ENCODE results near the gene GRIA4. TPM values are rescaled to one million over a fixed set of nuclear protein-coding genes. Genes with fewer than 3 reads are reported as not detected.

Gene GRIA4
- 1 to 10 TPM in 1 of 4 donors, under 1 TPM in 3; 0.08 to 1.0 (median 0.76) TPM for total RNA-seq

- peak in 1 of 2 donors; percentile 84 for DNase-seq (ENCODE audit: low spot score in 2 of 2)
- TF ChIP-seq POLR2A (IDR thresholded peaks at IDR 0.05): no peak
- no peak for TF ChIP-seq CTCF (IDR thresholded peaks at IDR 0.05)
- WGBS, 2 donors: 1 to 2% methylated on average over 54 of the region's 54 CpGs
- intact Hi-C loops (cut with DNase I; ENCODE audit: low total_unique reads): no loop called here
- peak within 1 kb of the TSS; percentile 7 for H3K4me3 ChIP-seq (ENCODE audit: low read depth, poor library complexity, severe bottlenecking)
Measured at GRCh38 chr11:105609832-105610781, at the start of gene GRIA4. Gene GRIA4 (plus strand): TSS chr11:105610073. CDS start chr11:105610998, 925 bp downstream.

DNA sequence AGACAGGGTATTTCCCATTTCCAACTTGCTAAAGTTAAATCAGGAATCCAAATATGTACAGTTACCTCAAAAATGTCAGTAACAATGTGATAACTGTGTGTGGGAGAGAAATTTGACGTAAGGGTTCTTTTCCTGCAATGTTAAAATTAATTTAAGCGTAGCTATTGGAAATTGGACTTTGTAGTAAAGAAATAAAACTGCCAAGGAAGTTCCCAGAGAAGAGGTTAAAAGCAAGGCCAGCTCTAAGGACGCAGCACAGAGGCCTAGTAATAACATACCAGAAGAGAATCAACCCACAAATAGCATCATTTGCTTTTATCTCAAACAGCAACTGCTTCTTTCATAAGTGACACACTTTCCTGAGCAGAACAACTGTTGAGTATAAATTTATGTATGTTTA is 36.8 kb upstream of the GRIA4 start:
- no peak for DNase-seq (ENCODE audit: low spot score in 2 of 2)
- no peak for TF ChIP-seq CTCF (IDR thresholded peaks at IDR 0.05)
- TF ChIP-seq POLR2A (IDR thresholded peaks at IDR 0.05): no peak
- H3K4me3 ChIP-seq (ENCODE audit: low read depth, poor library complexity, severe bottlenecking): no peak overlapping the region
- WGBS, 2 donors: 77 to 81% methylated on average over 3 of the region's 3 CpGs
- intact Hi-C loops (cut with DNase I; ENCODE audit: low total_unique reads): no loop called here

DNA sequence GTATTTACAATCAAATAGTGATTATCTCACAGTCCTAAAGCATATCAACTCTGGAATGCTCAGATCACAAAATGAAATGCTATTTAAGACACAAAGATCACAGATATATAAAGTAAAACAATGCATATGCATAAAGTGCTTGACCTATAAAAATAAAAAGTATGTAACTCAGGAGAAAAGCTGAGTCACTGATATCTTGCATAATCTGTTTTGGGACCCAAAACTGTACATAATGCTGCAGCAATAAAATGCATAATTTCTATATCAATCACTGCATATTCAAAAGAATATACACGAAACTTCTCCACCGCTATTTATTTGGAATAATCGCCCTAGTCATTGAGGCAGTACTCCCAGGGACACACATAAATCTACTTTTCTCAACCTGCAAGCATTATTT is 34.9 kb upstream of the GRIA4 start:
- WGBS, 2 donors: 91 to 94% methylated on average over 3 of the region's 3 CpGs
- H3K4me3 ChIP-seq (ENCODE audit: low read depth, poor library complexity, severe bottlenecking): no peak overlapping the region
- intact Hi-C loops (cut with DNase I; ENCODE audit: low total_unique reads): no loop called here
- DNase-seq (ENCODE audit: low spot score in 2 of 2): no peak
- TF ChIP-seq CTCF (IDR thresholded peaks at IDR 0.05) (no peak), POLR2A (IDR thresholded peaks at IDR 0.05) (no peak)

GRCh38 chr11:105577641-105578040 is 32.2 kb upstream of the GRIA4 start:
- 75 to 88% methylated on average over 2 of the region's 2 CpGs for WGBS, 2 donors
- TF ChIP-seq CTCF (IDR thresholded peaks at IDR 0.05) (no peak), POLR2A (IDR thresholded peaks at IDR 0.05) (no peak)
- no peak overlapping the region for H3K4me3 ChIP-seq (ENCODE audit: low read depth, poor library complexity, severe bottlenecking)
- DNase-seq (ENCODE audit: low spot score in 2 of 2): no peak
- intact Hi-C loops (cut with DNase I; ENCODE audit: low total_unique reads): no loop called here

DNA sequence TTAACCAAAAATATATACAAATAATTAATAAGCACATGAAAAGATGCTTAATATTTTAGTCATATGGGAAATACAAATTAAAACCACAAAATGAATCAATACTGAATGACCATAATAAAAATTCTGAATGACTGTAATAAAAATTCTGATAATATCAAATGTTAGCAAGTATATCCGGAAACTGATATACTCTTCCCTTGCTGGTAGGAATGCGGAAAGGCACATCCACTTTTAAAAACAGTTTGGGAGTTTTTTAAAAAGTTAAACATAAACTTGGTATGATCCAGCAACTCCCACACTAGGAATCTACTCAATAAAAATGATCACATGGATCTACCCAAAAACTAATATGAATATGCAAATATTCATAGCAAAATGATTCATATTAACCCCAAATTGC is 30.8 kb upstream of the GRIA4 start:
- DNase-seq (ENCODE audit: low spot score in 2 of 2): no peak
- 87 to 90% methylated on average over 2 of the region's 2 CpGs for WGBS, 2 donors
- intact Hi-C loops (cut with DNase I; ENCODE audit: low total_unique reads): no loop called here
- no peak overlapping the region for H3K4me3 ChIP-seq (ENCODE audit: low read depth, poor library complexity, severe bottlenecking)
- TF ChIP-seq POLR2A (IDR thresholded peaks at IDR 0.05): no peak
- no peak for TF ChIP-seq CTCF (IDR thresholded peaks at IDR 0.05)

Measured in lower leg skin (tissue), 4 donors.